SU-DHL-6 (cell line): Measurements from ENCODE around the gene TMEM8B.
A peak's percentile ranks its signal among the peaks of the same experiment; 100 is the strongest.

Source experiments
- H2AFZ ChIP-seq: fragments of 200-600 bp; sonication (generic); 2 replicates; pipeline ENCODE4 v1.6.1; 2014; ENCODE audit warnings: low read depth, mild to moderate bottlenecking, moderate library complexity, mixed read lengths, antibody characterized with exemption, low read length; ENCODE audit not compliant: severe bottlenecking
- H3F3A ChIP-seq: fragments of 200-600 bp; shearing (Covaris generic); 2 replicates; pipeline ENCODE4 v1.6.0; 2016; ENCODE audit warnings: antibody characterized with exemption, mild to moderate bottlenecking; ENCODE audit not compliant: insufficient read depth
- H3K27ac ChIP-seq: fragments of 200-600 bp; sonication (generic); 2 replicates; pipeline ENCODE4 v1.5.1; 2016; ENCODE audit warnings: low read depth, mild to moderate bottlenecking, low read length, moderate library complexity, mixed read lengths
- H3K27me3 ChIP-seq: fragments of 200-600 bp; sonication (generic), shearing (Covaris generic); 2 replicates; pipeline ENCODE4 v1.6.0; 2014; ENCODE audit warnings: mild to moderate bottlenecking, low read length
- H3K36me3 ChIP-seq: fragments of 200-600 bp; sonication (generic); 2 replicates; pipeline ENCODE4 v1.6.1; 2014; ENCODE audit warnings: mild to moderate bottlenecking, low read length, mixed read lengths
- H3K4me2 ChIP-seq: fragments of 300-600, 200-600 bp; shearing (Covaris generic), sonication (generic); 2 replicates; pipeline ENCODE4 v1.6.0; 2014; ENCODE audit warnings: low read length, low read depth, mild to moderate bottlenecking; ENCODE audit not compliant: poor library complexity, severe bottlenecking
- H3K4me3 ChIP-seq: fragments of 200-600 bp; sonication (generic); 2 replicates; pipeline ENCODE4 v1.5.1; 2014; ENCODE audit warnings: antibody characterized with exemption, low read length, mild to moderate bottlenecking, mixed read lengths; ENCODE audit not compliant: insufficient read depth, poor library complexity, severe bottlenecking
- H3K79me2 ChIP-seq: fragments of 200-600 bp; sonication (generic); 2 replicates; pipeline ENCODE4 v1.6.1; 2014; ENCODE audit warnings: mild to moderate bottlenecking, low read length, moderate library complexity; ENCODE audit not compliant: insufficient read depth
- H3K9ac ChIP-seq: fragments of 200-600 bp; sonication (generic); 2 replicates; pipeline ENCODE4 v1.7.0; 2014; ENCODE audit warnings: mild to moderate bottlenecking, low read length
- H3K9me2 ChIP-seq: fragments of 200-600 bp; sonication (generic); replicated peaks from 2 replicates; pipeline ENCODE4 v1.6.1; 2014; ENCODE audit warnings: low read length; ENCODE audit not compliant: insufficient read depth
- H3K9me3 ChIP-seq: fragments of 200-600 bp; sonication (generic); 2 replicates; pipeline ENCODE4 v1.6.1; 2014; ENCODE audit warnings: low read length, mixed read lengths; ENCODE audit not compliant: insufficient read depth
- H4K20me1 ChIP-seq: fragments of 200-600 bp; sonication (generic); 2 replicates; pipeline ENCODE4 v1.6.1; 2014; ENCODE audit warnings: low read depth, mild to moderate bottlenecking, antibody characterized with exemption, low read length, moderate library complexity, mixed read lengths
- CTCF ChIP-seq: fragments of 200-600 bp; sonication (generic); IDR thresholded peaks from one replicate; pipeline ENCODE4 v1.5.1; 2017; ENCODE audit warnings: antibody characterized with exemption, mild to moderate bottlenecking, low read length, moderate library complexity; ENCODE audit not compliant: insufficient read depth, poor library complexity, severe bottlenecking
- EZH2phosphoT487 ChIP-seq: fragments of 200-600 bp; sonication (generic), shearing (Covaris generic); conservative IDR thresholded peaks from 2 replicates; pipeline ENCODE4 v1.6.1; 2018; ENCODE audit warnings: mild to moderate bottlenecking, antibody characterized with exemption, low read length, moderate library complexity, mixed read lengths

The TMEM8B gene

GRCh38 chr9:35834260-35835215 is 5.5 kb downstream of the TMEM8B start:
- H3F3A ChIP-seq = no peaks in the 10 kb centered on the region
- no peaks in the 10 kb centered on the region for H3K36me3 ChIP-seq
- H4K20me1 ChIP-seq = no peaks in the 10 kb centered on the region
- H3K9ac ChIP-seq = no peak overlapping the region
- no peaks in the 10 kb centered on the region for H3K79me2 ChIP-seq
- TF ChIP-seq CTCF = no peak
- no peak for TF ChIP-seq EZH2phosphoT487
- no peak overlapping the region for H2AFZ ChIP-seq
- no peaks in the 10 kb centered on the region for H3K9me3 ChIP-seq
- H3K4me2 ChIP-seq = no peak overlapping the region
- no peak overlapping the region for H3K27ac ChIP-seq
- no peaks in the 10 kb centered on the region for H3K27me3 ChIP-seq
- no peaks in the 10 kb centered on the region for H3K9me2 ChIP-seq
- no peak overlapping the region for H3K4me3 ChIP-seq

- Histone ChIP-seq H3K4me2 (no peak overlapping the region), H2AFZ (no peak overlapping the region), H3K36me3 (no peaks in the 10 kb centered on the region), H3K27me3 (no peaks in the 10 kb centered on the region), H3K4me3 (no peak overlapping the region), H3F3A (no peaks in the 10 kb centered on the region), H3K27ac (no peak overlapping the region), H3K79me2 (no peaks in the 10 kb centered on the region), H3K9me3 (no peaks in the 10 kb centered on the region), H3K9ac (no peak overlapping the region), H4K20me1 (no peaks in the 10 kb centered on the region), H3K9me2 (no peaks in the 10 kb centered on the region)
- TF ChIP-seq EZH2phosphoT487 (no peak), CTCF (peak; percentile 49)
These were observed 6.2 kb downstream of the TMEM8B start for GRCh38 chr9:35835216-35835632.

- Histone ChIP-seq H3F3A (no peaks in the 10 kb centered on the region), H2AFZ (no peak overlapping the region), H3K4me3 (no peak overlapping the region), H3K9me2 (no peaks in the 10 kb centered on the region), H4K20me1 (no peaks in the 10 kb centered on the region), H3K9me3 (no peaks in the 10 kb centered on the region), H3K4me2 (no peak overlapping the region), H3K36me3 (no peaks in the 10 kb centered on the region), H3K79me2 (no peaks in the 10 kb centered on the region), H3K9ac (no peak overlapping the region), H3K27me3 (no peaks in the 10 kb centered on the region), H3K27ac (no peak overlapping the region)
- TF ChIP-seq CTCF (no peak), EZH2phosphoT487 (no peak)
These were observed 6.7 kb downstream of the TMEM8B start for GRCh38 chr9:35835766-35836165.
